HepG2 (cell line): Measurements from ENCODE around the gene ELANE. TPM values are rescaled to one million over a fixed set of nuclear protein-coding genes. Genes with fewer than 3 reads are reported as not detected.
A peak's percentile ranks its signal among the peaks of the same experiment; 100 is the strongest.

Experiments
- ATAC-seq: fragments of 200-7000 bp; cut with Tn5 transposase; 3 replicates; pipeline ENCODE4 v1.9.1; 2020; ENCODE audit warnings: mild to moderate bottlenecking, moderate library complexity
- BruUV-seq: library from RNA; stranded (reverse); fragments of 400-500 nt; replicated peaks from 2 replicates; lab custom pipeline; 2021; lab: Mats Ljungman, UMichigan
- CTCF ChIA-PET: fragments of 300-600 bp; formaldehyde crosslinking; extraction: SDS; loops from one replicate; lab custom pipeline; 2021; ENCODE audit warnings: low total read pairs, inconsistent platforms, low intra/inter-chr PET ratio; lab: Yijun Ruan, JAX
- POLR2A ChIA-PET: fragments of 350-600 bp; sonication (Branson Sonifier 250); formaldehyde crosslinking; loops from one replicate; lab custom pipeline; 2020; ENCODE audit warnings: antibody characterized with exemption, inconsistent platforms; lab: Yijun Ruan, JAX
- DNase-seq: peaks from one replicate; pipeline ENCODE4 v3.0.0-alpha.2; 2015; ENCODE audit warnings: low spot score
- FAIRE-seq: peaks from 3 replicates; lab custom pipeline; 2011; peaks lifted over from hg19 to GRCh38; lab: Jason Lieb, UNC
- H2AFZ ChIP-seq: one replicate; pipeline ENCODE4 v1.6.1; 2011; ENCODE audit warnings: low read length, inconsistent platforms
- H3K27ac ChIP-seq: fragments of 300-600 bp; 3 replicates; pipeline ENCODE4 v1.8.0; 2011; ENCODE audit warnings: mixed run types, mild to moderate bottlenecking, mixed read lengths, low read length, inconsistent platforms; ENCODE audit not compliant: insufficient read depth; ENCODE audit errors: extremely low read length
- H3K27me3 ChIP-seq, 2 experiments: fragments of 200-600 bp in 1 of 2; 2 replicates in 1 of 2; 3 replicates in 1 of 2; pipeline versions ENCODE4 v1.6.0 to v1.8.0; 2011; ENCODE audit warnings: low read length in 2 of 2, mild to moderate bottlenecking in 2 of 2, moderate library complexity in 2 of 2, inconsistent platforms in 1 of 2; ENCODE audit not compliant: insufficient read depth in 2 of 2, control insufficient read depth in 1 of 2
- H3K36me3 ChIP-seq, 2 experiments: fragments of 200-600 bp in 1 of 2; replicated peaks in 1 of 2; 2 replicates in 1 of 2; 3 replicates in 1 of 2; pipeline versions ENCODE4 v1.5.1 to v1.8.0; 2011; ENCODE audit warnings: low read length in 2 of 2, inconsistent platforms in 1 of 2; ENCODE audit not compliant: insufficient read depth in 2 of 2, control insufficient read depth in 1 of 2
- H3K4me1 ChIP-seq: 2 replicates; pipeline ENCODE4 v1.5.1; 2012; ENCODE audit warnings: low read length, inconsistent platforms; ENCODE audit not compliant: insufficient read depth
- H3K4me2 ChIP-seq: 2 replicates; pipeline ENCODE4 v1.6.0; 2011; ENCODE audit warnings: low read depth, low read length, inconsistent platforms
- H3K4me3 ChIP-seq, 3 experiments: fragments of 200-600 bp in 1 of 3; sonication (generic), shearing (Covaris generic) in 1 of 3; replicated peaks in 1 of 3; 2 replicates each; pipeline ENCODE4 v1.5.1; 2011 to 2016; ENCODE audit warnings: low read length in 3 of 3, inconsistent platforms in 2 of 3, low read depth in 2 of 3, mild to moderate bottlenecking in 2 of 3, control low read depth in 1 of 3, mixed read lengths in 1 of 3; ENCODE audit not compliant: insufficient read depth in 1 of 3
- H3K79me2 ChIP-seq: one replicate; pipeline ENCODE4 v1.6.1; 2011; ENCODE audit warnings: low read length, inconsistent platforms; ENCODE audit not compliant: insufficient read depth
- H3K9ac ChIP-seq: 2 replicates; pipeline ENCODE4 v1.6.0; 2011; ENCODE audit warnings: mild to moderate bottlenecking, low read depth, low read length, inconsistent platforms; ENCODE audit not compliant: insufficient read depth
- H3K9me3 ChIP-seq: 2 replicates; pipeline ENCODE4 v1.5.1; 2012; ENCODE audit warnings: mild to moderate bottlenecking, low read length
- H4K20me1 ChIP-seq: 2 replicates; pipeline ENCODE4 v1.6.0; 2011; ENCODE audit warnings: inconsistent platforms, mild to moderate bottlenecking, low read length, moderate library complexity; ENCODE audit not compliant: insufficient read depth
- CEBPB ChIP-seq: IDR thresholded peaks from 2 replicates; pipeline ENCODE4 v1.6.1; 2011; ENCODE audit warnings: low read depth, low read length, improper control_type of control experiment, borderline replicate concordance
- EZH2 ChIP-seq: conservative IDR thresholded peaks from 2 replicates; pipeline ENCODE4 v1.6.1; 2012; ENCODE audit warnings: mild to moderate bottlenecking, low read depth, low read length, moderate library complexity
- GPBP1L1 ChIP-seq: sonication (generic); formaldehyde crosslinking; IDR thresholded peaks from 2 replicates; pipeline ENCODE4 v1.5.0; 2020; ENCODE audit warnings: mild to moderate bottlenecking, missing genetic modification reagents
- HMG20B ChIP-seq: conservative IDR thresholded peaks from 2 replicates; pipeline ENCODE4 v1.6.1; 2016; ENCODE audit warnings: missing genetic modification reagents, missing compliant biosample characterization
- NCOA5 ChIP-seq: sonication (generic); formaldehyde crosslinking; IDR thresholded peaks from 2 replicates; pipeline ENCODE4 v1.4.0; 2020; ENCODE audit warnings: missing genetic modification reagents
- SALL1 ChIP-seq: sonication (generic); formaldehyde crosslinking; IDR thresholded peaks from 2 replicates; pipeline ENCODE4 v1.8.0; 2022; ENCODE audit warnings: mild to moderate bottlenecking, missing genetic modification reagents
- ZNF282 ChIP-seq: fragments of 450-650 bp; IDR thresholded peaks from 2 replicates; pipeline ENCODE4 v1.6.1; 2018; ENCODE audit not compliant: partially characterized antibody
- WGBS: methylation state at CpG from one replicate; pipeline ENCODE4 v1.1.6; 2017; ENCODE audit warnings: low lambda C conversion rate; 5-methylcytosine and 5-hydroxymethylcytosine counted together
- in situ Hi-C: cut with HindIII; loops from 2 replicates; pipeline ENCODE4 v1.10.0; 2017; ENCODE audit warnings: low pct_unique_long_range_greater_than_20kb; ENCODE audit not compliant: extremely low pct_ligation_motif_present
- intact Hi-C: fragments of 100-400 bp; cut with micrococcal nuclease; formaldehyde crosslinking; loops from one replicate; pipeline ENCODE4 v1.10.0; 2022; ENCODE audit not compliant: unreplicated experiment
- polyA plus RNA-seq, 8 experiments: library from polyadenylated mRNA; depleted of rRNA in 3 of 8; stranded (reverse) in 7 of 8; unstranded in 1 of 8; fragments of >200 nt; fragmentation: Illumina TruSeq in 4 of 8; extraction: Trizol in 4 of 8; gene quantifications; 2 replicates each; pipeline versions ENCODE4 v1.2.1 to v1.2.3, GENCODE V29; 2011 to 2016; ENCODE audit warnings: low read depth in 4 of 8, missing spikeins in 1 of 8, mixed read lengths in 1 of 8; ENCODE audit not compliant: insufficient read depth in 1 of 8
- total RNA-seq, 5 experiments: library from RNA; depleted of rRNA; stranded (reverse); fragments of >200 nt; fragmentation: Illumina TruSeq; extraction: Trizol; gene quantifications; 2 replicates each; pipeline ENCODE4 v1.2.3, GENCODE V29; 2016; ENCODE audit warnings: low read depth in 1 of 5
- TF ChIP-seq, protein P1 (sequence below): sonication (generic); formaldehyde crosslinking; IDR thresholded peaks from 2 replicates; pipeline ENCODE4 v1.5.1; 2020; ENCODE audit warnings: mild to moderate bottlenecking, missing genetic modification reagents, moderate library complexity

The ELANE gene
- total and polyA plus RNA-seq, 2 of the 13 experiments (the other 11 are each of a cell fraction or from before 2014, with no cell fraction given) = not detected

- H3K9ac ChIP-seq = no peak overlapping the region
Measured at GRCh38 chr19:823565-824121, 28.5 kb upstream of the ELANE start.

More at GRCh38 chr19:823565-824121, 28.5 kb upstream of the ELANE start:
- no peak overlapping the region for H2AFZ ChIP-seq
- ChIA-PET POLR2A (interaction anchor here (0.9 kb wide), 1 partner anchor 40 kb away, joined by 3 read pairs; no protein-coding TSS in a partner anchor), CTCF (no interaction called here)
- H3K9me3 ChIP-seq = no peaks in the 10 kb centered on the region
- TF ChIP-seq ZNF282 (no peak), GPBP1L1 (no peak), SALL1 (CRISPR knock-in tag) (0 out of 2 replicates have a peak, but pooled peaks have one; percentile 13), HMG20B (CRISPR knock-in tag) (no peak), NCOA5 (CRISPR knock-in tag) (no peak), EZH2 (0 out of 2 replicates have a peak, but pooled peaks have one; percentile 14), CEBPB (peak; percentile 24; the same call in 1 of the 2 replicates)
- TF ChIP-seq, protein P1, sequence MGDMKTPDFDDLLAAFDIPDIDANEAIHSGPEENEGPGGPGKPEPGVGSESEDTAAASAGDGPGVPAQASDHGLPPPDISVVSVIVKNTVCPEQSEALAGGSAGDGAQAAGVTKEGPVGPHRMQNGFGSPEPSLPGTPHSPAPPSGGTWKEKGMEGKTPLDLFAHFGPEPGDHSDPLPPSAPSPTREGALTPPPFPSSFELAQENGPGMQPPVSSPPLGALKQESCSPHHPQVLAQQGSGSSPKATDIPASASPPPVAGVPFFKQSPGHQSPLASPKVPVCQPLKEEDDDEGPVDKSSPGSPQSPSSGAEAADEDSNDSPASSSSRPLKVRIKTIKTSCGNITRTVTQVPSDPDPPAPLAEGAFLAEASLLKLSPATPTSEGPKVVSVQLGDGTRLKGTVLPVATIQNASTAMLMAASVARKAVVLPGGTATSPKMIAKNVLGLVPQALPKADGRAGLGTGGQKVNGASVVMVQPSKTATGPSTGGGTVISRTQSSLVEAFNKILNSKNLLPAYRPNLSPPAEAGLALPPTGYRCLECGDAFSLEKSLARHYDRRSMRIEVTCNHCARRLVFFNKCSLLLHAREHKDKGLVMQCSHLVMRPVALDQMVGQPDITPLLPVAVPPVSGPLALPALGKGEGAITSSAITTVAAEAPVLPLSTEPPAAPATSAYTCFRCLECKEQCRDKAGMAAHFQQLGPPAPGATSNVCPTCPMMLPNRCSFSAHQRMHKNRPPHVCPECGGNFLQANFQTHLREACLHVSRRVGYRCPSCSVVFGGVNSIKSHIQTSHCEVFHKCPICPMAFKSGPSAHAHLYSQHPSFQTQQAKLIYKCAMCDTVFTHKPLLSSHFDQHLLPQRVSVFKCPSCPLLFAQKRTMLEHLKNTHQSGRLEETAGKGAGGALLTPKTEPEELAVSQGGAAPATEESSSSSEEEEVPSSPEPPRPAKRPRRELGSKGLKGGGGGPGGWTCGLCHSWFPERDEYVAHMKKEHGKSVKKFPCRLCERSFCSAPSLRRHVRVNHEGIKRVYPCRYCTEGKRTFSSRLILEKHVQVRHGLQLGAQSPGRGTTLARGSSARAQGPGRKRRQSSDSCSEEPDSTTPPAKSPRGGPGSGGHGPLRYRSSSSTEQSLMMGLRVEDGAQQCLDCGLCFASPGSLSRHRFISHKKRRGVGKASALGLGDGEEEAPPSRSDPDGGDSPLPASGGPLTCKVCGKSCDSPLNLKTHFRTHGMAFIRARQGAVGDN = peak; percentile 37; the same call in 1 of the 2 replicates
- intact Hi-C loops (no loop called here), in situ Hi-C loops (no loop called here)
- no peak for FAIRE-seq
- DNase-seq = no peak
- peaks cover 8% of the 10 kb centered on the region for H3K4me1 ChIP-seq
- no peaks in the 10 kb centered on the region for H3K79me2 ChIP-seq
- no peak overlapping the region for H3K27ac ChIP-seq
- BruUV-seq = no TSS peak
- no peaks in the 10 kb centered on the region for H3K36me3 ChIP-seq
- H3K4me3 ChIP-seq = peak overlapping the region in 2 of 3 experiments; percentile 52 to 73; a peak in 4 of 6 replicates
- 13% methylated on average over 4 of the region's 12 CpGs for WGBS
- ATAC-seq = peak; percentile 62
- H4K20me1 ChIP-seq = no peaks in the 10 kb centered on the region
- H3K27me3 ChIP-seq = peaks cover 4 to 30% of the 10 kb centered on the region in 2 experiments
- H3K4me2 ChIP-seq = peak overlapping the region; percentile 95
